ENCODE results near the gene RRP1. TPM values are rescaled to one million over a fixed set of nuclear protein-coding genes. Genes with fewer than 3 reads are reported as not detected.
A peak's percentile ranks its signal among the peaks of the same experiment; 100 is the strongest.

Gene RRP1
- total and polyA plus RNA-seq, 9 of the 15 experiments (the other 6 are each of a cell fraction or from before 2014, with no cell fraction given), result 0.89 to 105 (median 51.6) TPM

- TF ChIP-seq ATF2 (CRISPR knock-in tag; IDR thresholded peaks at IDR 0.05) (peak; percentile 62; the same call in 1 of the 2 replicates), MXI1 (IDR thresholded peaks at IDR 0.05; ENCODE audit: low read depth, low read length) (peak; percentile 95), NCOA1 (IDR thresholded peaks at IDR 0.05; ENCODE audit: low read depth) (no peak), E2F1 (CRISPR knock-in tag; IDR thresholded peaks at IDR 0.05) (peak; percentile 84), ZHX1 (conservative IDR thresholded peaks at IDR 0.05; ENCODE audit: low read length) (peak; percentile 88; the same call in 1 of the 2 replicates), ZNF449 (CRISPR knock-in tag; IDR thresholded peaks at IDR 0.05) (no peak), MAFK (IDR thresholded peaks at IDR 0.05; ENCODE audit: low read length) (peak; percentile 32), RBM34 (IDR thresholded peaks at IDR 0.05; ENCODE audit: borderline replicate concordance, insufficient read depth, low read length) (no peak; the same call in 1 of the 2 replicates), THAP7 (CRISPR knock-in tag; IDR thresholded peaks at IDR 0.05) (peak; percentile 25; the same call in 1 of the 2 replicates), EWSR1 (IDR thresholded peaks at IDR 0.05; ENCODE audit: borderline replicate concordance, low read depth, partially characterized antibody) (no peak), PML (IDR thresholded peaks at IDR 0.05; ENCODE audit: low read length) (peak; percentile 76), MED1 (CRISPR knock-in tag; IDR thresholded peaks at IDR 0.05; ENCODE audit: borderline replicate concordance) (no peak), MECOM (CRISPR knock-in tag; IDR thresholded peaks at IDR 0.05) (no peak), POLR2AphosphoS5 (IDR thresholded peaks at IDR 0.05; ENCODE audit: control insufficient read depth, insufficient read depth, low read depth, low read length) (peak; percentile 71), NELFE (IDR thresholded peaks at IDR 0.05; ENCODE audit: insufficient read depth, insufficient read length) (no peak), SIN3A (IDR thresholded peaks at IDR 0.05; ENCODE audit: borderline replicate concordance in 2 of 2, control insufficient read depth in 1 of 2, low read depth in 2 of 2, low read length in 2 of 2) (peak; percentile 98 to 99), FOXM1 (IDR thresholded peaks at IDR 0.05; ENCODE audit: low read depth) (no peak), FOXM1 (CRISPR knock-in tag; IDR thresholded peaks at IDR 0.05; ENCODE audit: low read depth) (peak; percentile 55; the same call in 1 of the 2 replicates), PCBP1 (IDR thresholded peaks at IDR 0.05; ENCODE audit: low read depth, low read length, poor library complexity, severe bottlenecking) (peak; percentile 88)
These were observed at the start of gene RRP1 (continued) for GRCh38 chr21:43789276-43790009.

All from K562 (cell line).